GM21786 (cell line): ENCODE measurements around the gene RNF2.

Source experiments
- ATAC-seq: cut with Tn5 transposase; IDR thresholded peaks from one replicate; pipeline ENCODE4 v1.9.1; 2021; ENCODE audit not compliant: unreplicated experiment

Gene RNF2

DNA sequence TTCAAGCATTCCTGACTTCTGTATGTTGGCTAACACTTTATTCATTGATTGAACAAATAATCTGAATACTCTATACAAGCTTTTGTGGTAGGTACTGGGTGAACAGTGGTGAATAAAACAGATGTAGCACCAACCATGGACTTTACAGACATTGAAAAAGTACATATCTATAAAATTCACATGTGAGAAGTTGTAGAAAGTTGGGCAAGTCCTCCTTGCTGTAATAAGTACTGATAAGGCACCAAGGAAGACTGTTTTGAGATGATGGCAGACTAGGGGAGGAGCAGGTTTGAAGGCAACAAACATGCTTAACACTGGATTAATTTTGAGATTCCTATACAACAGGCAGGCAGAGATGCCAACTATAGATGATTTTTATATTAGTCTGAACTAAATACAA lies 42.4 kb downstream of the RNF2 start:
- ATAC-seq: no peak

DNA sequence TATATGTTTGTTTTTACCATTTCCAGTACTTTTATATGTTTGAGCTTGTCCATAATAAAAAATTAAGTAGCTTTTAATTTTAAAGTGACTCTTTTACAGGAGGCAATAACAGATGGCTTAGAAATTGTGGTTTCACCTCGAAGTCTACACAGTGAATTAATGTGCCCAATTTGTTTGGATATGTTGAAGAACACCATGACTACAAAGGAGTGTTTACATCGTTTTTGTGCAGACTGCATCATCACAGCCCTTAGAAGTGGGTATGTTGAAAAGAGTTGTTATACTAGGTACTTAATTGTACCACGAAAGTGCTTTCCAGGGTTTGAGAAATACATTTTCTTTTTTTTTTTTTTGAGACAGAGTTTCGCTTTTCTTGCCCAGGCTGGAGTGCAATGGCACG lies 46.1 kb downstream of the RNF2 start:
- ATAC-seq: no peak

DNA sequence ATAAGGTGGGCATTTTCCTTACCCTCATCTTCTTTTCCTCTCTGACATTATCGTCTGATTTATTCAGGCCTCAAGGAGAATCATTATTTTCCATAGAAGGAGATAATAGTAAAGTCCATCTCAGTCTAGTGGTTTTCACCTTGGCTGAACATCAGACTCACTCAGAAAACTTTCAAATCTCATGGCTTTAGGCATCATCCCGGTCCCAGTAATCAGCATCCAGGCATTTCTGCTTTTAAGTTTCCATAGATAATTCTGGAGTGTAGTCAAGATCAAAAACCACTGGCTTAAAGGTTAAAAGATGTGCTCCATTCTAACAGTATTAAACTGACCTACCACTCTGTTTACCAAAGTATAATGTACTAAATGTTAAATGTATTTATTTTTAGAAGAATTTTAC lies 49.4 kb downstream of the RNF2 start:
- no peak for ATAC-seq

DNA sequence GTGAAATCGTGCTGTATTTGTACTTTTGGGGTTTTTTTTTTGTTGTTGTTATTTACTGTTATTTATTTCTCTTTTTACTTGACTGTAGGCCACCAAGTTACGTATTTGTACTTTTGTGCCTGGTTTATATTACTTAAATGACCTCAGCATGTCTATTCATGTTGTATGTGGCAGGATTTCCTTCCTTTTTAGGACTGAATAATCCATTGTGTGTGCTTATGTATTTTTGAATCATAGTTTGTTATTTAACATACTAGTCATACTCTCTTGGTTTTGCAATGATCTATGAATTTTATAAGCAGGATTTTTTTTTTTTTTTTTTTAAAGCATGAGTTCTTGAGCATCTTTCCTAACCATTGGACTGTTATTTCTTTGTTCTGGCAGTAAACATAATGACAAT lies 51.2 kb downstream of the RNF2 start:
- ATAC-seq: no peak

DNA sequence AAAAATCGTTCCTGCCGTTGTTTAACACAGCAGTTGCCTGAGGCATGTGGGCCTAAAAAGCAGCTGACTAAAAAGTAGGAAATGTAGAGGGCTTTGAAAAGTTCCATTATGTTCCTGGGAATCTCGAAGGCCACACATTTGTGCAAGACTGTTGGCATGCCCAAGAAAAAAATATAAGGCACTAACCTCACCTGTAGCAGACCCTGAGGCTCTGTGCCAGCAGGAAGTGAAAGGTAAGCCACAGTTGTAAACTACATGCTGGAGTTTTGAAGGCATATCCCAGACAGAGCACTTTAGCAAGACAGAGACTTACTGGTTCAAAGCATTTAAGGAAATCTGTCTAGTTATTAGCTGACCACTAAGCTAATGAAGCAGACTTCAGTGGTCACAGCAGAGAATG lies 58.7 kb downstream of the RNF2 start:
- ATAC-seq: no peak

DNA sequence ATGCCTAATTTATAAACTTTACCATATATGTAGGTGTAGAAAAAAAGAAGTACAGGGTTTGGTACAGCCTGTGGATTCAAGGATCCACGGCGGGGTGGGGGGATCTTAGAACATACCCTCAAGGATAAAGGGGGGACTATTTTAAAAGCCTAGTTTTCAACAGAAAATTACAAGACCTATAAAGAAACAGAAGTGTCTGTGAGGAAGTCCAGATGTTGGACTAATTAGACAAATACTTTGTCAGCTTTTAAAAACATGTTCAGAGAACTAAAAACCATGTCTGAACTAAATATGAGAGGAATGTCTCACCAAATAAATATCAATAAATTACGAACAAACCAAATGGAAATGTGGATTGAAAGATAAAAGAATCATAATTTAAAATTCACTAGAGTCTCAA lies 59.8 kb downstream of the RNF2 start:
- ATAC-seq: no peak

DNA sequence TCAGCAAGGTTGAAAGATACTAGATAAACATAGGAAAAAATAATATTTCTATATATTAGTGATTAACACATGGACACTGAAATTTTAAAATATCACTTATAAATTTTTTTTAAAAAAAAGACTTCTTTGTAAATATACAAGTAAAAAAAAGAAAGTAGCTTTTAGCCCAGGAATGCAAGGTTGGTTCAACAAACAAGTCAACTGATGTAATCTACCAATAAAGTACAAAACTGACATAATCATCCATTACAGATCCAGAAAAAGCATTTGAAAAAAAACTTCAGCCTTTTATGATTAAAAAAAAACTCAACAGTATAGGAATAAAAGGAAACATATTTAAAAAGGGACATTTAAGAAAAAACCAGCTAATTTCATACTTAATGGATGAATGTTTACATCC lies 63.0 kb downstream of the RNF2 start:
- ATAC-seq: no peak

DNA sequence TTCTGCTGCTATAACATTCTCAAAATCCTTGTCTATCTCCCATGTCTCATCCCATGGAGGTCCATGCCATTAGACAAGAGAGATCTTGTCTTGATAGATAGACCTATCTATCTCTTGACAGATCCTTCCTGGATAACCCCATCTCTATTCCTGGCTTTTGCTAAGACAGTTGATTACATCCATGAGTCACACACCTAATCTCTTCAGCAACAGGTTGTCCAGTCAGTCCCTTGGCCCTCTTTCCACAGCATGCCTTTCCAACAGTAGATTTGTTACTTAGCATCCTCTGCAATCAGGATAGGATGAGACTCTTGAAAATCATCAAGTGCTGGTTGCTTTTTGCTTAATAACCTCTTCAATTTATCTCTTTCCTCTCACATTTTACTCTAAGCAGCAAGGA lies 64.8 kb downstream of the RNF2 start:
- no peak for ATAC-seq

DNA sequence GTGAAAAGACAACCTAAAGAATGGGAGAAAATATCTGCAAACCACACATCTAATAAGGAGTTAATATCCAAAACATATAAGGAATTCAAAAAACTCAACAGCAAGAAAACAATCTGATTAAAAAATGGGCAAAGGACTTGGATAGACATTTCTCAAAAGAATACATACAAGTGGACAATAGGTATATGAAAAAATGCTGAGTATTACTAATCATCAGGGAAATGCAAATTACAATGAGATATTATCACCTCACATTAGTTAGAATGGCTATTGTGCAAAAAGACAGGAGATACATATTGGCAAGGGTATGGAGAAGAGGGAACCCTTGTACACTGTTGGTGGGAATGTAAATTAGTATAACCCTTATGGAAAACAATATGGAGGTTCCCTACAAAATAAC lies 66.5 kb downstream of the RNF2 start:
- no peak for ATAC-seq

DNA sequence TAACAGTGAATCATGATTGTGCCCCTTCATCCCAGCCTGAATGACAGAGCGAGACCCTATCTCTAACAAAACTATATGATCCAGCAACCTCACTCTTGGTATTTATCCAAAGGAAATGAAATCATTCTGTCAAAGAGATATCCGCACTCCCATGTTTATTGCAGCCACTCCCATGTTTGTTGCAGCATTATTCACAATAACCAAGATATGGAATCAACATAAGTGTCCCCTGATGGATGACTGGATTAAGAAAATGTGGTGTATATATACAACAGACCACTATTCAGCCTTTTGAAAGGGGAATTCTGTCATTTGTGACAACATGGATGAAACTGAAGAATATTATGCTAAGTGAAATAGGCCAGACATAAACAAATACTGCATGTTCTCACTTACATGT lies 67.0 kb downstream of the RNF2 start:
- ATAC-seq: no peak

DNA sequence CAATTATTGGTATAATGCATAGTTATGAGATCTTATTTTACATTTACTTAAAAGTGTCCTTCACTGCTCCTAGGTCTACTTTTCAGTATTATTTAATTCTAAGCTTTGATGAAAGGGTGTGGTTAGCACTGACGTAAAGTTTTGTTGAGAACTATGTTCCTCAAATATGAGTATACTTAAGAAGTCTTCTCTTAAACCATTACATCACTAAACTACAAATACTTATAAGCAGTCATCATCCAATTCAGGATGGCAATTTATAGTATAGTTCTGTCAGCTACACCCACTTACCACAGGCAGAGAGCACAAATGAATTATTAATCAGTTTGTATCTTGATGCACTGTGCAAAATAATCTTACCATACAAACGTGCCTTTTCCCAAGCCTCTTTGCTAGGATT lies 84.3 kb downstream of the RNF2 start:
- no peak for ATAC-seq

DNA sequence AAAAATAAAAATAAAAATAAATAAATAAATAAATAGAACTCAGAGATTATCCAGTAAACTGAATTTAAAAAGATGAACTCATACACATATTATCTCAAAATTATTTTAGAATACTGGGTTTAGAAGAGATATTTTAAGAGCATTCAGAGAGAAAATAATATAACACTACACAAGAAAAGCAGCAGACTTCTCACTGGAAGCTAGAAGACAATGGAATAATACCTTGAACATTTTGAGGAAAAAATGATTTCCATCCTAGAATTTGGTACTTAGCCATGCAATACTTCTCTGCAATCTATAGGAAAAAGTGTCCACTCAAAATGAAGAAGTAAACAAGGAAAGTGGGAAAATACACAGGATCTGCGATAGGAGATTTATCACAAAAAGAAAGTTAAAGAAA lies 87.2 kb downstream of the RNF2 start:
- no peak for ATAC-seq

DNA sequence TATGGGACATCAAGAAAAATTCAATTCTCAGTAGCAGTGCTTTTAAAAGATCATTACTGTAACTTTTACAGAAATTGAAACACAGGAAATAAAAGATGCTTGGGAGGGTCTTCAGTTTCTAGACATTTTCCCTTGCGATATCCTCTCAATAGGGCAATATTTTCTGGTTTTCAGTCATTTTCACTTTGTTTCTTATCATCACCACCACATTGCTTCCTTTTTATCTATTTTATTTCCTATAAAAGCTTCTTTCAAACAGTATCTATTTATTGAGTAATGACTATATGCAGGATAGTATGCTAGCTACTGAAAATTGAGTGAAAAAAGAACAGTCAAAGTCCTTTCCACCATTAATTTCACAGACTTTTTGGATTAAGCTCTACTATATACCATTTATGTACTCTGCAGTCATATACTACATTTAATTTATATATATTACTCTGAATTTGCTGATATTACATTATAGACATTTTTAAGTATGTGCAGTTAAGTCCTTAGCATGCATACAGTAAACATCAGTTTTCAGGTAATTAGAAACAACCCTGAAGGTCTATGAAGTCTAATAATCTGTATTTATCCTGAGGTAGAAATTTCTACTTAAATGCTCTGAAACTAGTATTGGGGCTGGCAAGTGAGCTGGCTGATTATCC lies 92.7 kb downstream of the RNF2 start:
- no peak for ATAC-seq

DNA sequence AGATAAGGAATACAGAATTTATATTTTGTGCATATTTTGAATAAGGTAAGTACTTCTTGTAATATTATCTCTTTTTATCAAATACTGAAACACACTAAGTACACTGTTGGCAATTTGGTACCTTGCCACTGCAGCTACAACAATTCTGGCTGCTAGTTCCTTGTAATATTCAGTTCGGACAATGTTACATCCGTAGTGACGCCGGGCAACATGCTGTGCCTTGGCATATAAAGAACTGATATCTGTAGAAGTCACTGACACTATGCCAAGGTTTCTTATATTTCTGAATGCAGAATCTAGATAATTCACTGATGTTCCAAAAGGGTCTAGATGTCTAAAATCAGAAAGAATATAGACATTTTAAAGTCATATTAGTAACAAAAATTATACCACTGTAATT lies 93.9 kb downstream of the RNF2 start:
- ATAC-seq: no peak

DNA sequence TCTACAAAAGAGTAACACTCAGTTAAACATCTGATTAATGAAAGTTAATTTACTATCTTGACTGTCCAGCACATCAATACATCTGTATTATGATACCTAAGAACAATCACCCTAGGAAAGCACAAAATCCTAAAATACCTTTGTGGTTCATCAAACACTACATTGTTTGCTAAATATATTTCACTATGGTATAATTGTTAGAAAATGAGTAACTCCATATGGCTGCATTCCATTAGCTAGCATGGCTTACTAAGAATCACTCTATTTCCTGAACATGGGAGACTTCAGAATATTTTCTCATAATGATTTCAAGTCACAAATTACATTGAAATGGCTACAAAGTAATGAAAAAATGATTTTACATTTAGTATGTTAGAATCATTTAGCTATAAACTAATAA lies 98.9 kb downstream of the RNF2 start:
- ATAC-seq: no peak

DNA sequence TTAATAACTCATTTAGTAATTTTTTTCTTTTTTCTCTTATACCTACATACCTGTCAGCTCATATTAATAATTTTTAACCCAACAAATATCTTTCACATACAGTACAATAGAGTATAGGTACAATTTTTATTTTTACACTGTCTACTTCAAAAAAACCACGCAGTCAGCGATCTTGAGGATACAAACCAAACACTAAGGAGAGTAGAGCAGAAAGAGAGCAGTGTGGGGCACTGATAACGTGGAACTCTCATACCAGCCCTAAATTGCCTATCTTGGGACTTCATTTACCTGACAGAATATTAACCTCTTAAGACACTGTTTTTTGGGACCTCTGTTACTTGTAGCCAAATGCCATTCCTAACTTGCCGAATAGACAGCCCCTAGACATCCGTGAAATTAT lies 105.9 kb downstream of the RNF2 start:
- no peak for ATAC-seq
